ENCODE results near the gene CDK5R1. TPM values are rescaled to one million over a fixed set of nuclear protein-coding genes. Genes with fewer than 3 reads are reported as not detected.

Gene CDK5R1
- total RNA-seq, 1 experiment from 2014 or later, result 3.0 TPM

- no peak for DNase-seq (ENCODE audit: low spot score)
Observed at GRCh38 chr17:32470405-32471167, 16.2 kb upstream of the CDK5R1 start.

GRCh38 chr17:32471652-32472051 lies 15.1 kb upstream of the CDK5R1 start:
- DNase-seq (ENCODE audit: low spot score), result no peak

- DNase-seq (ENCODE audit: low spot score), result no peak
Observed at GRCh38 chr17:32475258-32475657, 11.5 kb upstream of the CDK5R1 start.

- no peak for DNase-seq (ENCODE audit: low spot score)
Observed at GRCh38 chr17:32477220-32477619, 9.6 kb upstream of the CDK5R1 start.

GRCh38 chr17:32479074-32479617 lies 7.6 kb upstream of the CDK5R1 start:
- DNase-seq (ENCODE audit: low spot score), result no peak

- DNase-seq (ENCODE audit: low spot score), result no peak
Observed at GRCh38 chr17:32481193-32481592, 5.6 kb upstream of the CDK5R1 start.

GRCh38 chr17:32482568-32483320 lies 4.0 kb upstream of the CDK5R1 start:
- DNase-seq (ENCODE audit: low spot score), result no peak

- DNase-seq (ENCODE audit: low spot score), result peak; percentile 70
Observed at GRCh38 chr17:32483451-32484019, 3.3 kb upstream of the CDK5R1 start.

- DNase-seq (ENCODE audit: low spot score), result no peak
Observed at GRCh38 chr17:32484041-32484461, 2.7 kb upstream of the CDK5R1 start.

- DNase-seq (ENCODE audit: low spot score), result no peak
Observed at GRCh38 chr17:32484628-32485027, 2.2 kb upstream of the CDK5R1 start.

- no peak for DNase-seq (ENCODE audit: low spot score)
Observed at GRCh38 chr17:32485261-32486110, 1.3 kb upstream of the CDK5R1 start.

- DNase-seq (ENCODE audit: low spot score), result peak; percentile 87
Observed at GRCh38 chr17:32486111-32486700, 587 bp upstream of the CDK5R1 start.

- DNase-seq (ENCODE audit: low spot score), result peak; percentile 45
Observed at GRCh38 chr17:32487473-32488176, 832 bp downstream of the CDK5R1 start.

GRCh38 chr17:32488177-32488542 lies 1.4 kb downstream of the CDK5R1 start:
- DNase-seq (ENCODE audit: low spot score), result no peak

GRCh38 chr17:32488604-32489180 lies 1.9 kb downstream of the CDK5R1 start:
- DNase-seq (ENCODE audit: low spot score), result no peak

- no peak for DNase-seq (ENCODE audit: low spot score)
Observed at GRCh38 chr17:32489320-32490100, 2.7 kb downstream of the CDK5R1 start.

GRCh38 chr17:32490101-32490482 lies 3.3 kb downstream of the CDK5R1 start:
- DNase-seq (ENCODE audit: low spot score), result no peak

- no peak for DNase-seq (ENCODE audit: low spot score)
Observed at GRCh38 chr17:32491371-32492263, 4.8 kb downstream of the CDK5R1 start.

Measured in HT-29 (cell line).